Measurements from ENCODE around the gene KYAT1.
A peak's percentile ranks its signal among the peaks of the same experiment; 100 is the strongest.

Gene KYAT1

DNA sequence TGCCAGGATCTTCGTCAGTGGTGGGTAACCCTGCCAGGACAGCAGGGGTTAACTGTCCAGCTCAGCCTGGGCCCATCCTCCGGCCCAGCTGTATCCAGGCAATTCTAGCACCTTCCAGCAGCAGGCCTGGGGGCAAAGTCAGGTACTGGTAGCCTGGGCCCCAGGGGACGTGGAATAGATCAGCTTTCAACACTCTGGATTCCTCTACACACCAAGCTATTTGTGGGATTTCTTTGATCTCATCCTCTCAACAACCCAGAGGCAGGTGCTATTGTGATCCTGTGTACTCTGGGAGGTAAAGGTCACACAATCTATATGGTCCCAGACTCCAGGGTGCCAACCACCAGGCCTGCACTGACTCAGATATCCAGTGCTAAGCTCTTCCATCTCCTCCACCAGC lies 43.4 kb downstream of the KYAT1 start:
- no peak for DNase-seq (ENCODE audit: low spot score)

DNA sequence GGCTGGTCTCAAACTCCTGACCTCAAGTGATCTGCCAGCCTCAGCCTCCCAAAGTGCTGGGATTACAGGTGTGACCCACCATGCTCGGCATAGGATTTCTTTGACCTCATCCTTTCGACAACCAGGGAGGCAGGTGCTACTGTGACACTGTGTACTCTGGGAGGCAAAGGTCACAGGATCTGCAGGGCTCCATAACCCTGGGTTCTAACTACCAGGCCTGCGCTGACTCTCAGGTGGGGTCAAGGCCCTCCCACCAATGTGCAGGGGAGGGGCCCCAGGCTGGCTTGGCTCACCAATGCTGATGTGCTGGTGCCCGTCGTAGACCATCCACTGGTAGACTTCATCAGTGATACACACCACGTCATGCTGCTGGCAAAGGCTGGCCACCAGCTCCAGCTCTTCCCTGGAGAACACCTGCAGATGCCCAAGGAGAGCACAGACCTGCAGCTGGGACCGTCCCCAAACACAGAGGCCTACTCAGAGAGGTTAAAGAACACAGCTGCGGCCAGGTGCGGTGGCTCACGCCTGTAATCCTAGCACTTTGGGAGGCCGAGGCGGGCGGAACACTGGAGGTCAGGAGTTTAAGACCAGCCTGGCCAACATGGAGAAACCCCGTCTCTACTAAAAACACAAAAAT lies 45.1 kb downstream of the KYAT1 start:
- no peak for DNase-seq (ENCODE audit: low spot score)

DNA sequence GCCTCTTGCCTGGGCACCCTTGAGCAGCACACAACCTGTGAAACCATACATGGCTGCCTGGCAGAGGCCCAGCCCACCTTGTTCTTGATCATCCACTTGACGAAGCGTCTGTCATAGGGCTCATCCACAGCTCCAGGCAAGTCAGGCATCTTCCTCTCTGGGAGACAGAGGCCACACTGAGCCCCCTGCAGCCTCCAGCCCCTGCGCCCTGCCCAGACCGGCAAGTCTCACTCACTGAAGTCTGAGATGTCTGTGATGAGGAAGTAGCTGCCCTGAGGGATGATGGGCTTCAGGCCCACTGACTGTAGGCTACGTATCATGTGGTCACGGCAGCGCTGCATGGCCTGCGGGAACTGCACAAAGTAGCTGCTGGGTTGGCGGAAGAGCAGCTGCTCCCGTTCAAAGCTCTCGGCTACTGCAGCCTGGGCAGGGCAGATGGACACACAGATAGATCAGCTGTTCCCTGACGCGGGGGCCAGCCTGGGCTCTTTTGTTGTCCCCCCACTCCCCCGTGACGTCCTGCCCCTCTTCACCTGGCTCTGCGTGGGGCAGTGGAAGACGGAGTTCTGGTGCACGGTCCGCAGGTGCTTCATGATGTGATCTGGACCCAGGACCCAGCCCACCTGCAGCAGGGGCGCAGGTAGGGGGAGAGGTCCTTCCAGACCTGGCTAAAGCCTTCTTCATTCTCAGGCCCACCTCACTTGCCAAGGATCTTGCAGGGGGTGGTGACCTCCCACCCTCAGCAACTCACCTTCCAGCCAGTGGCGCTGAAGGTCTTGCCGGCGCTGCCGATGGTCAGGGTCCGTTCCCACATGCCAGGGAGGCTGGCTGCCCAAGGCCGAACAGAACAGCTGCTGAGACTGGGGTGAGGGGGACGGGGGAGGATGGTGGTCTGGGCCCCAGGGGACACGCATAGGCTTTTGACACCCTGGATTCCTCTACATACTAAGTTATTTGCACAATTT lies 46.2 kb downstream of the KYAT1 start:
- no peak for DNase-seq (ENCODE audit: low spot score)

DNA sequence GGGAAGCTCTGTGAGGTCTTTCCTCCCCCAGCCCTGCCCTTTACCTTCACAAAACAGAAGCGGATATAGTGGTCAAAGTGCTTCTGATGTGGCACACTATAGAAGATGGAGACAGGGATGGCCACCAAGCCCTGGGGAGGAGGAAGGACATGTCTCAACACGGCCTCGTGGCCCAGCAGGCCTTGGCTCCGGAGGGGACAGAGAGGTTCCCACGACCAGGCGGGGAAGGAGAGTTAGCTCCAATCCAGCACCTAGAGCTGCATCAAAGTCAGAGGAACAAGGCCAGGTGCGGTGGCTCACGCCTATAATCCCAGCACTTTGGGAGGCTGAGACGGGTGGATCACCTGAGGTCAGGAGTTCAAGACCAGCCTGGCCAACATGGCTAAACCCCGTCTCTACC lies 48.1 kb downstream of the KYAT1 start:
- no peak for DNase-seq (ENCODE audit: low spot score)

- DNase-seq (ENCODE audit: low spot score), result peak; percentile 99
Observed at GRCh38 chr9:128829477-128830251, 52.1 kb downstream of the KYAT1 start, which contains the start of gene SPOUT1. TSS of gene SPOUT1 (minus strand) at chr9:128829794. CDS start at chr9:128829780, 14 bp downstream.

- no peak for DNase-seq (ENCODE audit: low spot score)
Observed at GRCh38 chr9:128828719-128829452, 52.9 kb downstream of the KYAT1 start.

DNA sequence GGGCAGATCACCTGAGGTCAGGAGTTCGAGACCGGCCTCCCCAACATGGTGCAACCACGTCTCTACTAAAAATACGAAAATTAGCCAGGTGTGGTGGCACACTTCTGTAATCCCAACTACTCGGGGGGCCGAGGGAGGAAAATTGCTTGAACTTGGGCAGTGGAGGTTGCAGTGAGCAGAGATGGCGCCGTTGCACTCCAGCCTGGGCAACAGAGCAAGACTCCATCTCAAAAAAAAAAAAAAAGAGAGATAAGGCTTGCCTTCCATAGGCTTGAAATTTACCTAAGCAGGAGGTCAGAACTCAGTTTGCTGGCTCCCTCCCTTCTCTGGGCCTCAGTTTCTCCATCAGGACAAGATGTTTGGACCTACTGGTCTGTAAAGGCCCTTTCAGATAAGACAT lies 53.5 kb downstream of the KYAT1 start:
- no peak for DNase-seq (ENCODE audit: low spot score)

DNA sequence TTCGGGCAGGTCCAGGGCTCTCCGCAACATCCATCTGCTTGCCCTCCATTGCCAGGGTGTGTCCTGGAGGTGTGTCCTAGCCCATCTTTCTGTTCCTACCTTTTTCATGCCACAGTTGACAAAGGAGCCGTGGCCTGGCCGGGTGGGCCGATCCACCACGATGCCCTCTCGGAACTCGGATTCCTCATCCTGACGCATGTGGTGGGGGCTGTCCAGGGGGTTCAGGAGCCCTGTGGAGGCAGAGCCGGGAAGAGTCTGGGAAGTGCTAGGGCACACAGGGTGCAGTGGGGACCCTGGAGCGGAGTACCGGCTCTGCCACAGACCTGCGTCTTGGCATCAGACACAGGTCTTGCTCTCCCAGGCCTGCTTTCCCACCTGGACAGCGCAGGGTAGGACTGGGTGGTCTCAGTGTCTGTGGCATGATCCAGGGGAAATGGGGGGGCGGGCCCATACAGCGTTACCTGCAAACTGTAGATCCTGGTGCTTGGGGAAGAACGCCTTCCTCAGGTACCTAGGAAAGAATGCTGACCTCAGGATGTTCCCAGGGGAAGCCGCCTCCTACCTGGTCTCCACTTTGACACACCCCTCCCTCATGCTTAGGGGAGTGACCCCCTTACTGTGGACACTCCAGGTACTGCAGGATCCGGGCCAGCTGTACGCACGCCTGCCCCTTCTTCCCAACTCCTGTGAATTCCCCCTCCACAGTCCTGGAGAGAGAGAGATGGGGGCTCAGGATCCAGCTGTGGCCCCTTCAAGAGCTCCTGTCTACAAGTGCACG lies 55.6 kb downstream of the KYAT1 start:
- no peak for DNase-seq (ENCODE audit: low spot score)

DNA sequence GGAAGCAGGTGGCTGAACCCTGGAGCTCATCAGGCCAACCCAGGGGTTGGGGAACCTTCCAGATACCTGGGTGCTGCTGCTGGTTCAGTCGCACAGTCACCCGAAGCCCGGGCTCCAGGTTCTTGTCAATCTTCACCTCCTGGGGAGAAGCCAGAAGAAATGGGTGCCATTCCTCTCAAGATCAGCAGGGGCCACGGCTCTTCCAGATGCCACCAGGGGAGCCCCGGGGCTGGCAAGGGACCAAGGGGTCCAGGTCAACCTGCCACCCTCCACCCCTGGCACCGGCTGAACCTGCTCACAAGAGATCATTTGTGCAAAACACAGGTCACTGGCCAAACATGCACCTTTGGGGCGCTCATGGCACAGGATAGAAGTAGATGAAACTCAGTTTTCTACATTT lies 56.8 kb downstream of the KYAT1 start:
- DNase-seq (ENCODE audit: low spot score), result no peak

DNA sequence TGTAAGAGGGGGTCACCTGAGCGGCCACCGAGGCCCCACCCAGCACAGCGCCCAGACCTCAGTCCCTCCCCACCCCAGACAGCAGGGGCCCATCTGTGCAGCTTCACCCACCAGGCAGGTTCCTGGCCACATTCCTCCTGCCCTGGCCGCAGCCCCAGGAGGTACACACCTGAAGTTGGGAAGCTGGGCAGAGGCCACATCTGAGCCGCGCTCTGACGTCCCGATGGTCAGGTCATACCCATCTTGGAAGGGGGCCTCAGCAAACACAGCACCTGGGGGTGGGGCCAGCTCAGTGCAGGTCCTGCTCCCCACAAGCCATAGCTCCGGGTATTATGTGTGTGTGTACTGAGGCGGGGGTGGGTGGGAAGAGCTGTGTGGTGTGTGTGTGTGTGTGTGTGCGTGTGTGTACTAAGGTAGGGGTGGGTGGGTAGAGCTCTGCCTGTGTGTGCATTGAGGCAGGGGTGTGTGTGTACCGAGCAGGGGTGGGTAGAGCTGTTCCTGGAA lies 57.8 kb downstream of the KYAT1 start:
- no peak for DNase-seq (ENCODE audit: low spot score)

DNA sequence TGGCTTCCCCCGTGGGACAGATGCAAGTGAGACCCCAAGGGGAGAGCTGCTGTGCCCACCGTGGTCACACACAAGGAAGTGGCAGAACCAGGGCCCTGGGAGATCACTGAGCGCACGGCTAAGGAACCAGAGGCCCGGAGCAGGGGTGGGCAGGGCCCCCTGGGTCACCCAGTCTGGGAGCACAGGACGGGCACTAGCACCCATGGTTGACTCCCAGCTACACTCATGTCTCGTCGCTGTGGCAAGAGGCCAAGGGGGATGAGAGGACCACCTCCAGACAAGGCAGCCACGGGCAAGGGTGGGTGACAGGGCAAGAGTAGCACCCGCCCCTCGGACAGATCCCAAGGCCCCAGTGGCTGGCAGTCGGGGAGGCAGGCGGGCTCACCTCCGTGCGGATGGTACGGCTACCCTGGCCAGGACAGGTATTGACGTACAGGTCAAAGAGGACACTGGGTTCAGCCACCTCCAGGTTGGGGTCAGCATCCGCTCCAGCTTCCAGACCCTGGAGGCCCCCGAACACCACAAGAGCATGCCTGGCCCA lies 58.3 kb downstream of the KYAT1 start:
- DNase-seq (ENCODE audit: low spot score), result no peak

DNA sequence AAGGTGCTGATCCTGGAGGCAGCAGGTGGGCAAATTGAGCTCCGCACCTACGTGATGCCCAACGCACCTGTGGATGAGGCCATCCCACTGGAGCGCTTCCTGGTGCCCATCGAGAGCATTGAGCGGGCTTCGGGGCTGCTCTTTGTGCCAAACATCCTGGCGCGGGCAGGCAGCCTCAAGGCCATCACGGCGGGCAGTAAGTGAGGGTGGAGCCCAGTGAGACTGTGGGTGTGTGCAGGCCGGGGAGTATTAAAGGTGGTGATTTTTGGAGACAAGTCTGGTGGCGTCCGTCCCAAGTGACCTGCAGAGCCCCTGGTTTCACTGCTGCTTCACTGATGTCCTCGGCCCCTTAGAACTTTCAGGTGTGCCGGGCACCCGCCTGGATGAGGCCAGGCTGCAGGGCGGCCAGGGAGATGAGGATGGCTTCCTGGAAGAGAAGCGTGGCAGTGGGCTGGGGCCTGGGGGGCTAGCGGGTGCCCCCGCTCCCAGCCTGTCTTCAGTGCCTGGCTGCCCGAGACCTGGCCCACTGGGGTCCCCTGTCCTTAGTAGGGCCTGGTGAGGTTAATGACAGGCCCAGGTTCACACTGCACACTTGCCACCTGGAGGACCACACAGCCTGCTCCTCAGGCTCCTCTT lies 59.2 kb downstream of the KYAT1 start:
- DNase-seq (ENCODE audit: low spot score), result no peak

DNA sequence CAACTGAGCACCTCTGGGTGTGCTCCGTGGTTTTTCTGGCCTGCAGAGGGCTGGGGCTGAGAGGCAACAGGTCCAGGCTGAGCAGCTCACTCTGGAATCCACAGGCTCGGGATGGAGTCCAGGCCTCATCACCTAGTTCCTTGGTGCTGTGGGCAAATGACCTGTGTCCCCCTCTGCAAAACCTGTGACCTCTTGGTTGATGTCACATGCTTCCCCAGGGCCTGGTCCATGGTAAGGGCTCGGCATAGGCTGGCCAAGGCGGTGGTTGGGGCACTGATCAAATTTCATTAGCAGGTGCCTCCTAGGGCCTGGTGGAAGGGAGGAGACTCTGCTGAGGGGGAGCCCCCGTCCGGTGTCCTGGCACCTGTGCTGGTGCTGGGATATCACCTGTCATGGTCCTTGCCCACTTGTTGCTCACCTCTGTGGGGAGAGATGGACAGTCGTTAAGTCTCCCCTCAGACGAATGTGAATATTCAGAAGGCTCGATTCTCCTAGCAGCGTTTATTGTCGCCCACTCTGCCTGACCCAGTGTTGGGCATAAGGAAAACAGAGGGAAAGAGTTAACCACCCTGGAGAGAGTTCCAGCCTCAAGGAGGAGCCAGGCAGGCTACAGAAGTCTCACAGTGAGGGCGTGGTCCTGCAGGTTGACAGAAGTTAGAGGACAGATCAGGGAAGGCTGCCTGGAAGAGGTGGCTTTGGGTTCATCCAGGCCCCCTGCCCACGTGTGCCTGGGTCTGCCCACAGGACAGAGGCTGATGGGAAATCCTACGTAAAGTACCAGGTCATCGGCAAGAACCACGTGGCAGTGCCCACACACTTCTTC lies 60.0 kb downstream of the KYAT1 start:
- DNase-seq (ENCODE audit: low spot score), result no peak

- DNase-seq (ENCODE audit: low spot score), result no peak
Observed at GRCh38 chr9:128820665-128821583, 60.8 kb downstream of the KYAT1 start.

- peak; percentile 58 for DNase-seq (ENCODE audit: low spot score)
Observed at GRCh38 chr9:128819716-128820664, 61.8 kb downstream of the KYAT1 start.

- peak; percentile 28 for DNase-seq (ENCODE audit: low spot score)
Observed at GRCh38 chr9:128818839-128819715, 62.7 kb downstream of the KYAT1 start.

All from AG08395 (cell line).